SK-N-MC (cell line): Measurements from ENCODE around the gene ELN.

Experiments used
- EZH2 ChIP-seq: fragments of 200-600 bp; sonication (generic); IDR thresholded peaks from one replicate; pipeline ENCODE4 v1.6.1; 2017; ENCODE audit warnings: antibody characterized with exemption
- FOXP2 ChIP-seq: optimal IDR thresholded peaks from 2 replicates; pipeline ENCODE3; 2011; ENCODE audit warnings: mild to moderate bottlenecking, moderate library complexity; ENCODE audit not compliant: insufficient read depth; ENCODE audit errors: extremely low read length, control extremely low read depth
- POLR2AphosphoS5 ChIP-seq: IDR thresholded peaks from 2 replicates; pipeline ENCODE4 v1.6.1; 2012; ENCODE audit warnings: mild to moderate bottlenecking, low read depth, low read length, borderline replicate concordance

DNA sequence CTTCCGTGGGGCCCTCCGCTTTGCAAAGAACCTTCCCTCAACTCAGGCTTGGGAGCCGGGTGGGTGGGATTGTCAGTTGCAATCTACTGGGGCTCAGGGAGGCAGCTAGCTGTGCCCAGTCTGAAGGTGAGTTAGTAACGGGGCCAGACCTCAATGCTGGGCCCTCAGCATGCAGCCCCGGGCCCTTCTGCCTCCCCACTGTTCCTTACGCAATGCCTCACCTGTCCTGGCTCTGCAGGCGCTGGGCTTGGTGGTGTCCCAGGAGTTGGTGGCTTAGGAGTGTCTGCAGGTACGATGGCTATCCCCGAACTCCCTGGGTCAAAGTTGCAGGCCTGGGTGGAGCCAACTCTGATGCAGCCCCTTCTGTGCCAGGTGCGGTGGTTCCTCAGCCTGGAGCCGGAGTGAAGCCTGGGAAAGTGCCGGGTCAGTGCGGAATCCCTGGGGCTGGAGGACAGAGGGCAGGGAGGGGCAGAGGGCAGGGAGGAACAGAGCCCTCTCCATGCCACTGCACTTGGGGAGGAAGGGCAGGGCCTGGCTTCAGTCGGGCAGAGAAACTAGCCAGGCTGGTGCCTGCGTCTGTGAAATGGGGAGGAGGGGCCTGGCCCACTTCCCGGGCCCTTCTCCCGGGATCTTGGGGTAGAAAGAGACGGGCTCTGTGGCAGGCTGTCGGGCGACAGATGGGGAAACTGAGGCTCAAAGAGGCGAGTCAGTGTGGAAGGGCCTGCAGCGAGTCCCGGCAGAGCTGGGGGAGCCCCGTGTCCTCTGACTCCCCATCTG is 15.0 kb downstream of the ELN start:
- TF ChIP-seq FOXP2 (no peak), EZH2 (no peak), POLR2AphosphoS5 (no peak)
